Heart right ventricle (tissue), 16 donors: ENCODE measurements around the gene KRTAP10-6. TPM values are rescaled to one million over a fixed set of nuclear protein-coding genes. Genes with fewer than 3 reads are reported as not detected.

Experiments used
- ATAC-seq, 8 donors: fragments of 200-7000 bp; cut with Tn5 transposase; one replicate each; pipeline ENCODE4 v1.9.1; 2020; ENCODE audit warnings: mild to moderate bottlenecking in 8 of 8, moderate library complexity in 8 of 8, moderate number of reproducible peaks in 1 of 8
- DNase-seq, 2 donors: peaks; one replicate each; pipeline ENCODE4 v3.0.0-alpha.2; 2020
- H3K27ac ChIP-seq, 10 donors: fragments of 200-600 bp; sonication (generic) in 2 of 10; one replicate each; pipeline versions ENCODE4 v1.5.0 to v1.8.0; 2020 to 2022; ENCODE audit warnings: mild to moderate bottlenecking in 3 of 10
- H3K27me3 ChIP-seq, 7 donors: fragments of 200-600 bp; one replicate each; pipeline ENCODE4 v1.8.0; 2021 to 2022; ENCODE audit warnings: mild to moderate bottlenecking in 2 of 7
- H3K36me3 ChIP-seq, 9 donors: fragments of 200-600 bp; sonication (generic) in 1 of 9; one replicate each; pipeline versions ENCODE4 v1.5.0 to v1.8.0; 2020 to 2022; ENCODE audit warnings: mild to moderate bottlenecking in 2 of 9
- H3K4me1 ChIP-seq, 9 donors: fragments of 200-600 bp; sonication (generic) in 1 of 9; one replicate each; pipeline versions ENCODE4 v1.5.0 to v1.8.0; 2020 to 2022; ENCODE audit warnings: mild to moderate bottlenecking in 4 of 9
- H3K4me3 ChIP-seq, 10 donors: fragments of 200-600 bp; sonication (generic) in 2 of 10; one replicate each; pipeline versions ENCODE4 v1.5.0 to v1.8.0; 2020 to 2022; ENCODE audit warnings: mild to moderate bottlenecking in 7 of 10, moderate library complexity in 2 of 10
- H3K9me3 ChIP-seq, 11 donors: fragments of 200-600 bp in 10 of 11; sonication (generic) in 2 of 11; one replicate each; pipeline versions ENCODE4 v1.5.0 to v1.8.0; 2013 to 2022; ENCODE audit warnings: mild to moderate bottlenecking in 2 of 11, control low read depth in 1 of 11, moderate library complexity in 1 of 11
- WGBS, 2 donors: extraction: QIAGEN DNeasy Blood & Tissue Kit; methylation state at CpG; one replicate each; pipeline ENCODE4 v1.1.7; 2013; ENCODE audit warnings: inconsistent platforms in 1 of 2; 5-methylcytosine and 5-hydroxymethylcytosine counted together
- intact Hi-C, 10 donors: fragments of 100-400 bp; cut with DNase I; formaldehyde crosslinking; loops; one replicate each; pipeline versions ENCODE4 v1.11.1 to v1.14.2; 2022
- polyA plus RNA-seq, 2 donors: library from polyadenylated mRNA; stranded (reverse); fragments of 200-250 nt; gene quantifications; one replicate each; pipeline ENCODE4 v1.2.3, GENCODE V29; 2013
- total RNA-seq, 10 donors: library from RNA; stranded (reverse); fragmentation: NEBNext Ultra II Directional in 3 of 10; extraction: Animal tissue kit (Norgen Biotek cat#: 25700) in 3 of 10; gene quantifications; one replicate each; pipeline versions ENCODE4 v1.2.1 to v1.2.4, GENCODE V29; 2021 to 2023
- TF ChIP-seq, protein P1 (sequence below), 9 donors: fragments of 200-600 bp; sonication (generic) in 2 of 9; IDR thresholded peaks; one replicate each; pipeline versions ENCODE4 v1.5.0 to v1.8.0; 2021 to 2022; ENCODE audit warnings: antibody characterized with exemption in 9 of 9, mild to moderate bottlenecking in 5 of 9, moderate library complexity in 1 of 9
- donor health status: Arrhythmogenic right ventricular cardiomyopathy.
- donor health status: ischemic (EF 13 %, LVEDD 7.1; RV severe dilation, severe dysfunction).
- donor health status: healthy with polysubstance abuse.
- donor health status: DM: no; HTN: yes; CAD: no.
- donor health status: DM: no; HTN: no; CAD: no.
- donor health status: ischemic (EF 25% LVEDD 6.9; RV normal size, moderate dysfunction).
- donor health status: ischemic (EF 25% LVEDD 5.7; RV mildly dilated, moderate dysfunction).
- donor health status: healthy.
- donor health status: DM: yes; HTN: yes; CAD: no.
- donor health status: Ischemic cardiomyopathy.
- donor health status: ischemic (EF 35%, LVEDD 5.7; RV mildly dilated, moderate dysfunction).
- donor health status: nonischemic (EF 11% LVEDD 7.7; RV severe dilation, severe dysfunction).
- donor health status: DM: yes; HTN: yes; CAD: no.
- donor health status: PGD.
- donor health status: ischemic (EF 29% LVEDD 5.4; RV normal size, mild dysfunction).
- donor health status: nonischemic (EF 23%, LVEDD 6.1; RV moderate dilation, normal function).

The KRTAP10-6 gene
- total and polyA plus RNA-seq, 12 donors: not detected

- Histone ChIP-seq H3K4me3 (no peak within 1 kb of the TSS), H3K27me3 (peaks cover 0 to 40% (median 15%) of the 10 kb centered on the region in 7 donors), H3K27ac (no peak within 1 kb of the TSS), H3K9me3 (peaks cover 0 to 33% (median 3%) of the 10 kb centered on the region in 11 donors), H3K36me3 (no peaks in the 10 kb centered on the region), H3K4me1 (no peaks in the 10 kb centered on the region)
- DNase-seq (no peak), ATAC-seq (peak in 1 of 8 donors; percentile 56)
- WGBS, 2 donors: 53 to 57% methylated on average over 19 to 21 of the region's 21 CpGs
- TF ChIP-seq, protein P1, sequence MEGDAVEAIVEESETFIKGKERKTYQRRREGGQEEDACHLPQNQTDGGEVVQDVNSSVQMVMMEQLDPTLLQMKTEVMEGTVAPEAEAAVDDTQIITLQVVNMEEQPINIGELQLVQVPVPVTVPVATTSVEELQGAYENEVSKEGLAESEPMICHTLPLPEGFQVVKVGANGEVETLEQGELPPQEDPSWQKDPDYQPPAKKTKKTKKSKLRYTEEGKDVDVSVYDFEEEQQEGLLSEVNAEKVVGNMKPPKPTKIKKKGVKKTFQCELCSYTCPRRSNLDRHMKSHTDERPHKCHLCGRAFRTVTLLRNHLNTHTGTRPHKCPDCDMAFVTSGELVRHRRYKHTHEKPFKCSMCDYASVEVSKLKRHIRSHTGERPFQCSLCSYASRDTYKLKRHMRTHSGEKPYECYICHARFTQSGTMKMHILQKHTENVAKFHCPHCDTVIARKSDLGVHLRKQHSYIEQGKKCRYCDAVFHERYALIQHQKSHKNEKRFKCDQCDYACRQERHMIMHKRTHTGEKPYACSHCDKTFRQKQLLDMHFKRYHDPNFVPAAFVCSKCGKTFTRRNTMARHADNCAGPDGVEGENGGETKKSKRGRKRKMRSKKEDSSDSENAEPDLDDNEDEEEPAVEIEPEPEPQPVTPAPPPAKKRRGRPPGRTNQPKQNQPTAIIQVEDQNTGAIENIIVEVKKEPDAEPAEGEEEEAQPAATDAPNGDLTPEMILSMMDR (IDR thresholded peaks at IDR 0.05): no peak
- intact Hi-C loops: no loop called here
Observed at GRCh38 chr21:44637018-44637850, 44.9 kb upstream of the KRTAP10-6 start, which contains the start of gene KRTAP10-10. Gene KRTAP10-10, plus strand, starts transcription at chr21:44637356. Its CDS starts 62 bp downstream, at chr21:44637418.

DNA sequence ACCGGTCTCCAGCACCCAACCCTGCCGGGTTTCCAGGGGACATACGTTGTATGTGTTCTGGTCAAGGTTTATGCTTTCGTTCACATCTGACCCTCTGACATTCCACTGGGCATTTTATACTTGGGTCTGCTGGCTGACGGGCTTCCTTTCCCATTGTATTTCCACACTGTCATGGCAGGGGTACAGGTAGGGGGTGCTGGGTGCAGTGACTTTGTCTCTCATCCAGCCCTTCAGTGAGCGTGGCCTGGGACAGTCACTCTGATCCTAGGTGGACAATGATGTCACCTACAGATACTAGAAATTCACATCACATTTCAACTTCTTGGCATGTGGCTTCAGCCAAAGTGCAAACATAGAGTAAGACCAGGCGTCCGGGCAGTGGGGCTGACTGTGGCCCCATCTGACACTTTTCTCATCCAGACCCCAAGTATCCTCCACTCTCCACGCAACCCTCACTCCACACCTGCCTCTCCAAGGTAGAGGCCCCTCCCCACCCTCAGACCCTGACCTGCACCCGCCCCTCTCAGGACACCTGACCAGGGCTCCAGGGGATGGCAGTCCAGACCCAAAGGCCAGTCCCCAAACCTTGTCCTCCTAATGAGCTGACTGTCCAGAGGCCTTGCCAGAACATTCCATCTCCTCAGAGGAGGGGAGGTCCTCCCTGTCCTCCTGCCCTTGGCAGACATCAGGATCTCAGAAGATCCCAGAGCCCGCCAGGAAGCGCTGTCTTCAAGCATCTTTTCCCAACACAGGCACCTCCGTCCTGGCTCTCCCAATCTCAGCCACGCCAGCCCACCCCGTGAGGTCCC, 44.1 kb upstream of the KRTAP10-6 start:
- ATAC-seq (no peak), DNase-seq (no peak)
- no peak overlapping the region for H3K4me3 ChIP-seq
- peaks cover 0 to 40% (median 15%) of the 10 kb centered on the region in 7 donors for H3K27me3 ChIP-seq
- peaks cover 0 to 36% (median 9%) of the 10 kb centered on the region in 11 donors for H3K9me3 ChIP-seq
- H3K36me3 ChIP-seq: no peaks in the 10 kb centered on the region
- intact Hi-C loops: no loop called here
- no peak overlapping the region for H3K27ac ChIP-seq
- TF ChIP-seq, protein P1 (IDR thresholded peaks at IDR 0.05): no peak
- 81 to 83% methylated on average over 15 of the region's 15 CpGs for WGBS, 2 donors
- H3K4me1 ChIP-seq: no peaks in the 10 kb centered on the region

DNA sequence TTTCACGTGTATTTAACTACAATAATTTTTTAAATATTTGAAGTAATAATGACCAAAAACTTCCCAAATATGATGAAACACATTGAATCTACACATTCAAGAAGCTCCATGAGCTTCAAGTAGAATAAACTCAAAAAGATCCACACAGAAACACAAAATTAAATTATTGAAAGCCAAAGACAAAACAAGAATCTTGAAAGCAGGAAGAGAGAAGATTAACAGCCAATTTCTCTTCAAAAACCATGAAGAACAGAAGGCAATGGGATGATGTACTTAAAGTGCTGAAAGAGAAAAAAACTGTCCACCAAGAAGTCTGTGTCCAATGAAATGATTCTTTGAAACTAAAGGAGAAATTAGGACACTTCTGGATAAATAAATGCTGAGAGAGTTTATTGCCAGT, 39.8 kb upstream of the KRTAP10-6 start:
- WGBS, 2 donors: 90% methylated on average over 1 of the region's 1 CpG
- H3K4me3 ChIP-seq: no peak overlapping the region
- peaks cover 0 to 39% (median 13%) of the 10 kb centered on the region in 11 donors for H3K9me3 ChIP-seq
- H3K27me3 ChIP-seq: peaks cover 0 to 33% (median 0%) of the 10 kb centered on the region in 7 donors
- H3K27ac ChIP-seq: no peak overlapping the region
- DNase-seq: no peak
- H3K4me1 ChIP-seq: no peaks in the 10 kb centered on the region
- ATAC-seq: no peak
- intact Hi-C loops: no loop called here
- no peaks in the 10 kb centered on the region for H3K36me3 ChIP-seq
- TF ChIP-seq, protein P1 (IDR thresholded peaks at IDR 0.05): no peak

DNA sequence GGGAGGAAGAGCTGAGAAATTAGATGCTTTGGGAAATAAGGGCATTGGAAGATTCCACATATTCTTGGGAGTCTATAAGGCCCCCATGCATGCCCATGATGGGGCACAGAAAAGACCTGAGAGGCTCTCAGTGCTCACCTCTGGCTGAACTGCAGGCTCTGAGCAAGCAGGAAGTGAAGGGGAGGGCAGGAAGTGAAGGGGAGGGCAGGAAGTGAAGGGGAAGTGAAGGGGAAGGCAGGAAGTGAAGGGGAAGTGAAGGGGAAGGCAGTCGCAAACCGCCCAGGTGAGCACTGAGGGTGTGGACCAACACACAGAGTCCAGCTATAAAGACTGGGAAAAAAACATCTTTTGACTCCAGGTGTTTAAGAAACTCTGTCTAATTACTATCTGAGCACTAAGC, 38.1 kb upstream of the KRTAP10-6 start:
- H3K27me3 ChIP-seq: peaks cover 0 to 31% (median 0%) of the 10 kb centered on the region in 7 donors
- intact Hi-C loops: no loop called here
- ATAC-seq (no peak), DNase-seq (no peak)
- H3K9me3 ChIP-seq: peaks cover 0 to 39% (median 13%) of the 10 kb centered on the region in 11 donors
- peaks cover 0 to 7% (median 0%) of the 10 kb centered on the region in 9 donors for H3K4me1 ChIP-seq
- H3K4me3 ChIP-seq: no peak overlapping the region
- no peaks in the 10 kb centered on the region for H3K36me3 ChIP-seq
- 66 to 82% methylated on average over 2 of the region's 2 CpGs for WGBS, 2 donors
- TF ChIP-seq, protein P1 (IDR thresholded peaks at IDR 0.05): no peak
- H3K27ac ChIP-seq: no peak overlapping the region
